TTC549 (cell line): ENCODE results near the gene CYTH1.
A peak's percentile ranks its signal among the peaks of the same experiment; 100 is the strongest.

Source experiments
- FAIRE-seq: peaks from 2 replicates; lab custom pipeline; 2012; peaks lifted over from hg19 to GRCh38; lab: Jason Lieb, UNC

Gene CYTH1

DNA sequence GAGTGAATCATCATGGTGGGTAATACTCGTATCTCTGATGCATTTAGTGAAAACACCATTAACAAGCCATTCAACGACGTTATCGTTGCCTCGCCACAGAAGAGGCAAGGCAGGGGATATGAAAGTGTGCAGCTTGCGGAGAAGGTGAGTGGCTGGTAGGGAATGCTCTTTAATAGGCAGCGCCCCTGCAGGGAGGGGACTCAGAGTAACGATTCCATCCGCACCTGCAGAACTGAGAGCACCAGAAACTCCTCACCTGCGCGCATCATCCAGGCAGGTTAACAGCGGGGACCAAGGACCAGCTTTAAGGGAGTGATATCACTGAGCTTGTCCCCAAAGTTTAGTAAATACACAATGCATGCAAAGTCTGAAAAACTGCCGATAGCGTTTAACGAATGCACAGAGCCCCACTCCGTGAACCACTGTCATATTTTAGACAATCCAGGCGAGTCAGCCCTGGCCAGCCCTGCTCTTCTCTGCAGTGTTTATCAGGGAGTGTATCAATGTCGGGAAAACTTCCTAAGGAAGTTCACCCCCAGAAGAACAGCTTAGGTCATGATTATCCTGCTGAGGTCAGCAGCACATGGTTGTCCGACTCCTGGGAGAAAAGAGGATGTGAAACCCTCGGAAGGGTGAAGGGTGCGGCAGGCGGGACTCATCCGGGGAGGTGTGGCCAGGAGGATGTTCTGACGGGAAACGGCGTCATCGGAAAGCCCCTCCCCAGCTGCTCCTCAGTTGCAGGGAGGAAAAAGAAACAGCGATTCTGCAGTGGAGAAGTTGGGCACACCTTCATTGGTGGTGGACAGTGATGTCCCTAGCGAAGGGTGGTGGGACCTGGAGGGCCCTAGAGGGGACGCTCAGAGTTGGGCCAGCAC, 136.4 kb downstream of the CYTH1 start:
- no peak for FAIRE-seq

DNA sequence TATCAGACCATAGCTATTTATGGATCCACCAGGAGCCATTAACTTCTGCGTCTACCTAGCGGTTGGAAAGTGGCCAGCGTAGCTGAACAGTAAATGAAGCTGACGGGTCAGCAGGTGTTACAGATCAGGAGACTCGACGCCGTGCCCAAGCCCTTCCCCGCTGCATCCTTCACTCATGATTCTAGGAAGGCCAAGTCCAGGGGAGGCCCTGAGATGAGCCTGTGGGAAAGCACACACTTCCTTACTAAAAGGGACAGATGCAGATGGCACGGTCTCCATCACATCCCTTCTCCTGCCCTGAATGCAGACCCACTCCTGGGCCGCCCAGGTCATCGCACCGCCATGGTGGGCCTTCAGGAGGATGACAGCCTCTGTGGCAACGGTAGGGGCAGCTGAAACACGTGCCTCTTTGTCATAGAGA, 137.1 kb downstream of the CYTH1 start:
- FAIRE-seq, result no peak

DNA sequence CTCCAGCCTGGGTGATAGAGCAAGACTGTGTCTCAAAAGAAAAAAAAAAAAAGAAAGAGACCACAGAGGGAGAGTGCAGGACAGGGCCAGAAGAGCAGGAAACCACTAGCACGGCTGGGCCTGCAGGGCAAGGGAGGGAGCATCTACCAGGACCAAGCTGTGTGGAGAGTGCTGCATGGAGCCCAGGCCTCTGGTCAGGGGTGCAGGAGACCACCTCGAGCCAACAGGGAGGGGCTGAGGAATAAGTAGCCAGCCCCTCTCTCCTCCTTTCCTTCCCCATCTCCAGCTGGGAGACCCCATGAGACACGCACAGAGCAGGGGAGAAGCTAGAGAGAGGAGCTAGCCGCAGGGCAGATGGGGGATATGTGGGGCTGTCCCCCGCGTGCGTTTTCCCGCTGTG, 137.8 kb downstream of the CYTH1 start:
- FAIRE-seq, result no peak

DNA sequence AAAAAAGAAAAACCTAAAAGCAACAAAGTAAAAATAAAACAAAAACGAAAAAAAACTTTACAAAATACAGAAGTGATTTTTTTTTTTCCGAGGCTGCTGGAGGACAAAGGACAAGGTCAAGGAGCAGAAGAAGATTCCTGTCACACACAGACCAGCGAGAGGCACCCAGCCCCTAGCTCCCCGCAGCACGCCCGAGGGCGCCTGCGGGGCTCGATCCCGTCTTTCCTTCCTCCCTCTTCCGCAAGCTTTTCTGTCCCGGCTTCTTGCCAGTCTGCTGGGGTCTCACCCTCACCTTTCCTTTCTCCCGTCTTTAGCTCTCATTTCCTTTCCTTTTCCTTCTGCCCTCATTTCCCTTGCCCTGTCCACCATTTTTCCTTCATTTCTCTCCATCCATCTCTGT, 138.7 kb downstream of the CYTH1 start:
- no peak for FAIRE-seq

DNA sequence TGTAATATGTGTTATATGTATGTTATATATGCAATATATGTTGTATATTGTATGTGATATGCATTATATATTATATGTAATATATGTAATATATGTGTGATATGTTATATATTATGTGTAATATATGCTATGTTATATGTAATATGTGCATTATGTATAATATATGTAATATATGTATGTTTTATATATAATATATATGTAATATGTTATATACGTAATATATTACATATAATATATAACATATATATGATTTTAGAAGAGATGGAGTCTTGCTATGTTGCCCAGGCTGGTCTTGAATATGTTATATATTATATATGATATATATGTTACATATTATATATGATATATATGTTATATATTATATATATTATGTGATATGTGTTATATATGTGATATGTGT, 139.4 kb downstream of the CYTH1 start:
- FAIRE-seq, result peak; percentile 81

DNA sequence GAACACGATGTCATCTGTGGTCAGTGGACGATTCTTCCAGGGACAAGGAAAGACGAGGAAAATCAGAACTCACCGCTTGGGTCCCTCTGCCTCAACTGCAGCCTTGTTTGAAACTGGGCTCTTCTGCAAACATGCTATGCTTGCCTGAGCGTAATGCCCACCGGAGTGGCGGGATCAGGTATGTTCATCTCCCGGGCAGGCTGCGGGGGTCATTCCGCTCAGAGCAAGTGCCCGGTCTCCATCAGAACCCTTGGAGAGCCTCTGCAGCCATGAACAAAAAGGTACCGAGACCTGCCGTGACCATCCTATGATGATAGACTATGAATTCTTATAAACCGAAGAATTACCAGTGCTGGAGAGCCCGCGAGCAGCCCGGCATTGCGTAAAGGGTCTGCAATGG, 140.4 kb downstream of the CYTH1 start:
- no peak for FAIRE-seq

DNA sequence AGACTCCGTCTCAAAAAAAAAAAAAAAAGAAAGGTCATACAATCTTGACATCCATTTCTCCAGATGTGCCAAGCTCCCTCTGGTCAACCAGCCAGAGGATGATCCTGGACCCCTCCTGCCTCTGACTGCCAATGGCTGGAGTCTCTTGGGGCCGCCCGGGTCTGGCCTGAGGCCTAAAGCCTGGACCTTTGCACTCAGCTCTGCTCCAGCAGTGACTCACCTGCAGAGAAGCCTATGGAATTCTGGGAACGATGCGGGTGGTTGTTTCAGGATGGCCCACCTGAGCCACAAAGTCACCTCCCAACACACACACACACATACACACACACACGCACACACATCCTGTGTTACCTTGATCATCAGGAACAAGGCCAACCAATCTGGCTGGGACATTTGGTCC, 140.8 kb downstream of the CYTH1 start:
- no peak for FAIRE-seq

DNA sequence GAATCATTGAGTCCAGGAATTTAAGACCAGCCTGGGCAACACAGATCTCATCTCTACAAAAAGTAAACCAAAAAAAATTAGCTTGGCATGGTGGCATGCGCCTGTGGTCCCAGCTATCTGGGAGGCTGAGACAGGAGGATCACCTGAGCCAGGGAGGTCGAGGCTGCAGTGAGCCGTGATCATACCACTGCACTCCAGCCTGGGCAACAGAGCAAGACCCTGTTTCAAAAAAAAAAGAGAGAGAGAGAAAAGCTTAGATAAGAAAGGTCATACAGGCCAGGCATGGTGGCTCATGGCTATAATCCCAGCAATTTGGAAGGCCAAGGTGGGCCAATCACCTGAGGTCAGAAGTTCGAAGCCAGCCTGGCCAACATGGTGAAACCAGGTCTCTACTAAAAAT, 141.4 kb downstream of the CYTH1 start:
- FAIRE-seq, result no peak

DNA sequence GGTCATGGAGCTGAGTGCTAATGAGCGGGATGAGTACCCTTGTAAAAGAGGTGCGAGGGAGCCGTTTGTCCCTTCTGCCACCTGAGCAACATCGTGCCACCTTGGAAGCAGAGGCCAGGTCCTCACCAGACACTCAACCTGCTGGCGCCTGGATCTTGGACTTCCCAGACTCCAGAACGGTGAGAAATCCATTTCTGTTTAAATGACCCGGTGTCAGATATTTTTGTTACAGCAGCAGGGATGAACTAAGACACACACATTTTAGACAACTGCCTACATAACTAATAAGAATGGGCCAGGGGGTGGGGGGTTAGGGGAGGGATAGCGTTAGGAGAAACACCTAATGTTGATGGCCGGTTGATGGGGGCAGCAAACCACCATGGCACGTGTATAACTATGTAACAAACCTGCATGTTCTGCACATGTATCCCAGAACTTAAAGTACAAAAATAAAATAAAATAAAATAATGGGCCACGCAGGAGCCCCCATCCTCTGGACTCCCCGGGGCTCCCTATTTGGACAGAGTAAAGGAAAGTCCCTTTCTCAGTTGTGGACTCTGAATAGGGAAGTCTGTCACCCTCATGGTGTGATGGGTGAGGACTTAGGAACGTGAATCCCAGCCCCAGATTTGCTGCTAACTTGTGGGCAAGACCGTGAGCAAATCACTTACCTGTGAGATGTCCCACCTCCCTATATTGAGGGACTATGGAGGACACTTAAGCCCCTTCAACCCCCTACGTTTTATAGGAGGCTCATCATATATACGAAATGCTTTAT, 144.2 kb downstream of the CYTH1 start:
- no peak for FAIRE-seq

DNA sequence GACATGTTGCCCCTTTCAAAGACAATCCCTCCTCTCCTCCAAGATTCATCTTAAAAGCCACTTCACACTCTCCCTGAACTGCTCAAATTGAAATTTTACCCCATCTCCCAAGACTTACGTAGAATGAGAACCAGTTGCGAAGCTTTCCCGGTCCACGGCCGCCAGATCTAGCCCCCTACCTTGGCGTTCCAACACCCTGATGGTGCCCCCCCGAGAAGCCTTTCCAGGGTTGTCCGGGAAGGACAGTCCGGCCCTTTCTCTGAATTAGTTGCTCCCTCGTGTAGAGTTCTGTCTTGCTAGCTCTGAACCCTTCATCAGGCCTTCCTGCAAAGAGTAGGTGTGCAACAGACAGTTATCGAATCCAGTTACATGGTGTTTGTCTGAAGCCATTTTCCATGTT, 144.9 kb downstream of the CYTH1 start:
- FAIRE-seq, result no peak

DNA sequence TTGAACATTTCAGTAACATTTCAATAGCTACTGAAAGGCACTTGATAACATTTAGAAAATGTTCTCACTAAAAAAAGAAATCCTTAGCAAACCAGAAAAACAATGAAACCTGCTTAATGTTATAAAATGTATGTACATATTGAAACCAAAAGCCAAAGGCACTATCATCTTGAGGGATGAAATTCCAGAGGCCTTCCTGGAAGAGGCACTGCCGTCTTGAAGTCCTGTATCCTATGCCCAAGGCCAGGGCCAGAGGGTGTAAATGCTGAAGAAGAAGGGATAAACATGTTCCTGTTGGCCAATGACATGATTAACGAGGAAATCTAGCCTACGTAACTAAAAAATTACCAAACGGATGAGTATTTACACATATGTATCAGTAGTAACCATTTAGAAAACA, 147.9 kb downstream of the CYTH1 start:
- FAIRE-seq, result no peak

DNA sequence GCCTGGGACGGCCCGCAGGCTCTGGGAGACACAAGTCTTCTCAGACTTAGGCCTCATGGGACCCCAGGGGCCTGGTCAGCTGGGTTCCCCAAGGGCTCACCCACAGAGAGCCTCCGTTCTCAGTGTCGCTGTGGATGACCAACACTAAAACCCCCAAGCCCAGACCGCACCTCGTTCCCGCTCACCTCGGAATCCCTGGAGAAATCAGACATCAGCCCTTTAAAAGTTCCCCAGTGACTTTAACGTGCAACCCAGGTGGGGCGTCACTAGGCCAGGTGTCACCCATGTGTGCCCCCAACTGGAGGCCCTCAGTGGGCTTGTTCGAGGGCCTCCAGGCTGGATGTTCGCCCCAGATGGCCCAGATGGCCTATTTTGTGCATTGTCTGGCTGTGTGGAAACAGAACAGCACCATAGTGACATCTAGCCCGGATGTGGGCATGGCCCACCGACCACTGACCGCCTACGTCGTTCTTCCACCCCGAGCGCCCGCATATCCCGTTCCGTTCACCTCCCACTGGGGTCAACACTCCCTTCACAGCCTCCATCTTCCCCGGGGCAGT, 152.6 kb downstream of the CYTH1 start:
- FAIRE-seq, result no peak

DNA sequence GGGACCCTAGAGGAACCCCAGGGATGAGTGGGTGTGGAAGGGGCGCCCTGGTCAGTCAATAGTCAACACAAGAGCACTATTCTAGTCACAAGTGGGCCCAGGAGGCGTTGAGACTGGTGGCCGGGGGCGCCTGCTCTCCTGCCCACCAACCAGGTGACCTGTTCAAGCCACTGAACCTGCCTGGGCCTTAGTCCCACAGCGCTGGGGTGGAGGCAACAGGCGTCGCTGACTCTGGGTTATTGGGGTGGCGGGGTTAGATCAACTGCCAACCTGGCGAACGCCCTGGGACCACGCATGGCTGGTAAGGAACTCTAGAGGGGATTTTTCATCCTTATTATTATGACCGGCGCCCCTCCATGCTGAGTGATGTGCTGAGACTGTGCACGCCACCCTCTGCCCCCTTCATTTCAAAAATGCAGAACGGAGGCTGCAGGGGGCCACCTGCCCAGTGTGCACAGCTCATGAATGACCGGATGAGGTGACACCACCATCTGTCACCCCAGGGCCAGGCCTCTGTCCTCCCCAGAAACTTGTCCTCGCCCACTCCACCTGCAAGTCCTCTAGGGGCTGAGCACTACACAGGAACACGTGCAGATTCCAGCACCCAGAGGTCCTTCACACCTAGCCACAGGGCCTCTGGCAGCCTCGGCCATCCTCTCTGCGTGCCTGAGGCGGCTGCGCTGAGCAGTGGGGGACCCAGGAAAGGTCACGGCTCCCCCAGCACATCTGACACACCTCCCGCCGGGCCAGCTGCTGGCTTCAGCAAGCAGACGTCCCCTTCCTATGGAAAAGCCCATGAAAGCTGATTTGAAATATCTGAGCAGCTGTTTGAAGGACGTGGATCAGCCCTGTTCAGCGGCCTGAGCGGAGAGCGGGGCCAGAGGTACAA, 153.3 kb downstream of the CYTH1 start:
- FAIRE-seq, result no peak

DNA sequence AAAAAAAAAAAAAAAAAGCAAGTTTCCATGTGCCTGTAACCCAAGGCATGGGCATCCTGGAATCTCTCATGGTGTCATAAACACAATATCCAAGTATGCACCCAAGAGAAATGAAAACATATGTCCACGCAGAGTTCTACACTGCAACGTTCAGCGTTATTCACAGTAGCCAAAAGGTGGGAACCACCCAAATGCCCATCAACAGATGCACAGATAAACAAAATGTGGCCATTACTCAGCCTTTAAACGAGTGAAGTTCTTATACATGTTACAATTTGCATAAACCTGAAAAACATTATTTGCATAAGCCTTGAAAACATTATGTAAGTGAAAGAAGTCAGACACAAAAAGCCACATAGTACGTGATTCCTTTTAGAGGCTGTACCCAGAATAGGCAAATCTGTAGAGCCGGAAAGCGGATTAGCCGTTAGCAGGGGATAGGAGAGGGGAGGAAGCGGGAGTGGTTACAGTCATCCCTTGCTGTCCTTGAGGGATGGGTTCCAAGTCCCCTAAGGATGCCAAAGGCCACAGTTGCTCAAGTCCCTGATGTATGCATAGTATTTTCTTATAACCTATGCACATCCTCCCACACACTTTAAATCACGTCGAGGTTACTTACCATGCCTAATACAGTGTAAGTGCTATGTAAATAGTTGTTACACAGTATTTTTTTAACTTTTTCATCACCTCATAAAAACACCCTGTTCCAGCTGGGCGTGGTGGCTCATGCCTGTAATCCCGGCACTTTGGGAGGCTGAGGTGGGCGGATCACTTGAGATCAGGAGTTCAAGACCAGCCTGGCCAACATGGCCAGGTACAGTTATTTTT, 157.5 kb downstream of the CYTH1 start:
- FAIRE-seq, result no peak
